ENCODE measurements around the gene ASB1.

The ASB1 gene

DNA sequence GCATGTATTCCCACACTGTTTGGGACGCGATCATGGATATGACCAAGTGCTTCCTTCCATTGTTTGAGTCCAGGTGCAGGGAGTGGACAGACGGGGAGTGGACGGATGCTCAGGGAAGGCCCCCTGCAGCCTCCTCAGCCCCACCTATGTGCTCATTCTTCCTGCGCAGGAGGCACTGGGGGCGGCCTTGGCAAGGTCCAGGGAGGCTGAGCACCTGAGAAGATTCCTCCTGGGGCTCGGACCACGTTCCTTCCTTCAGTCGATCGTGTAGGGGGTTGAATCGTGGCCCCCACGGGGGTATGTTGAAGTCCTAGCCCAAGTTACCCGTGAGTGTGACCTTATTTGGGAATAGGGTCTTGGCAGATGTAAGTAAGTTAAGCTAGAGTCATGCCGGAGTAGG is 60.4 kb downstream of the ASB1 start:
- DNase-seq (ENCODE audit: insufficient read length, low spot score) (no peak), FAIRE-seq (no peak)
- TF ChIP-seq PAX5 (IDR thresholded peaks at IDR 0.05; ENCODE audit: insufficient read depth, low read length, severe bottlenecking) (no peak), TAF1 (IDR thresholded peaks at IDR 0.05; ENCODE audit: low read depth, low read length) (no peak), SPI1 (IDR thresholded peaks at IDR 0.05; ENCODE audit: low read depth, low read length) (no peak), POLR2AphosphoS5 (IDR thresholded peaks at IDR 0.05; ENCODE audit: low read depth, low read length) (no peak), POU2F2 (IDR thresholded peaks at IDR 0.05; ENCODE audit: low read depth, low read length) (no peak), POLR2A (IDR thresholded peaks at IDR 0.05; ENCODE audit: low read depth, low read length) (no peak)

DNA sequence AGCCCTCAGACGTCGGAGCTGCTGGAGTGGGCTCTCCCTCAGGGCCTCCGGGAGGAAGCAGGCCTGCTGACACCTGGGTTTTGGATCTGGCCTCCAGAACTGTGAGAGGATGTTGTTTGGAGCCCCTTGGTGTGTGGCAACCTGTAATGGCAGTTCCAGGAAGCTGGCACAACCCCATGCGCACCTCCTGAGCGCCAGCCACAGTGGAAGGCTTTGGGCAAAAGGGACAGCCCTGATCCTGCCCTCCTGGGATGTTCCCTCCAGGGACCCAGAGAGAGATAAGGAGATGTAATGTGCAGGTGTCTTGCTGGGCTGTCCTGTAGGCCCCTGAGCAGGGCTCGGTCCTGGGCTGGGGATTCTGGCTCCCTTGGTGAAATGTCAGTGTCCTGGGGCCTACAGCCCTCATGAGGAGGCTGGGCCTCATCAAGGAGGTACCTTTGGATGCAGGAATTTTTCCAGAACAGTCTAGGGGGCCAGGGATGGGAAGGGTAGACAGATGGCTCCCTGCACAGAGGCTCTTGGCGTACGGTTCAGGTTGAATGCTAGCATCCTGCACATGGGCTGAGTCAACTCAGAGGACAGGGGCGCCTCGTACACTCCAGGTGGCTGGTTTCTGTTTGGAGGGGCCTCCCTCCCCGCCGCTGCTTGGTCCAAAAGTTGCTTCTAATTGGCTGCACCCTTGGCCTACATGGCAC is 61.1 kb downstream of the ASB1 start:
- TF ChIP-seq PAX5 (IDR thresholded peaks at IDR 0.05; ENCODE audit: insufficient read depth, low read length, severe bottlenecking) (no peak), TAF1 (IDR thresholded peaks at IDR 0.05; ENCODE audit: low read depth, low read length) (no peak)
- FAIRE-seq (no peak), DNase-seq (ENCODE audit: insufficient read length, low spot score) (no peak)

DNA sequence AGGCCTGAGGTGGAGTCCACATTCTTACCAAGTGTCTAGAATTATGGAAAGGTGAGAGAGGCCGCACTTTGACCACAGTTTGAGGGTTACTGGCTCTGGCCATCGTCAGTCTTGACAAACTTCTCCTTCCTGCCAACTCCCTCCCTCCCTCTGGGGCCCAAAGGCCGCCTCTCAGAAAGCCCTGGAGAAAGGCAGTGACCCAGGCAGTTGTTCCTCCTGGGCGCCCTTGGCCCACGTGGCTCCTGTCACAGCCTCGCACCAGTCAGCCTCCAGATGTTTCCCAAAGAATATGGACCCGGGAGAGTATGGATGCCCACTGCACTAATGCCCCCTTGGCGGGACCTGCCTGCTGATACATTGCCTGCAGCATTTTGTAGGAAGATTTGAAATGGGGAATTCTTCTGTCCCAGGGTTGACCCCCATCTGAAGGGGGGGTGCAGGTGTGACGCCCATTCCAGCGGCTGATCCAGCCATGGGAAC is 61.7 kb downstream of the ASB1 start:
- no peak for DNase-seq (ENCODE audit: insufficient read length, low spot score)
- FAIRE-seq: no peak
- TF ChIP-seq SPI1 (IDR thresholded peaks at IDR 0.05; ENCODE audit: low read depth, low read length) (no peak), PAX5 (IDR thresholded peaks at IDR 0.05; ENCODE audit: insufficient read depth, low read length, severe bottlenecking) (no peak), POLR2AphosphoS5 (IDR thresholded peaks at IDR 0.05; ENCODE audit: low read depth, low read length) (no peak), TAF1 (IDR thresholded peaks at IDR 0.05; ENCODE audit: low read depth, low read length) (no peak), POU2F2 (IDR thresholded peaks at IDR 0.05; ENCODE audit: low read depth, low read length) (no peak), POLR2A (IDR thresholded peaks at IDR 0.05; ENCODE audit: low read depth, low read length) (no peak)

DNA sequence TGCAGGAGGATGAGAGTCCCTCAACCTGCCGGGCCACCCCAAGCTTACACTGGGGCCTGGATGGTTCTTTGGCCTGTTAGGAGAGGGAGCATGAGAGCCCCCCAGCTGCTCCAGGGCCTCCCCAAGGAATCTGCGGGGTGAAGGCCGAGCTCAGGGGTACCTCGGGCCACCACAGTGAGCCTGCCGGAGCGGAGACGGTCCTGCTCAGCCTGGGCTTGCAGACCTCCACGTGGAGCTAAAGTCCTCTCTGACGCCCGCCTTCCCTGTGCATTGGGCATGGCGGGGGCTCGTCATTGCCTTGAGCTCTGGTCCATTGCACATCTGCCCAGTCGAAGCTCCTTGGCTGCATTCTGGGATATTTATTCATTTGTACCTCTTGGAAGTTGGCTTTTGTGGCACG is 62.7 kb downstream of the ASB1 start:
- no peak for TF ChIP-seq SPI1 (IDR thresholded peaks at IDR 0.05; ENCODE audit: low read depth, low read length)
- TF ChIP-seq TAF1 (IDR thresholded peaks at IDR 0.05; ENCODE audit: low read depth, low read length): no peak
- no peak for TF ChIP-seq PAX5 (IDR thresholded peaks at IDR 0.05; ENCODE audit: insufficient read depth, low read length, severe bottlenecking)
- no peak for TF ChIP-seq POLR2A (IDR thresholded peaks at IDR 0.05; ENCODE audit: low read depth, low read length)
- no peak for TF ChIP-seq POLR2AphosphoS5 (IDR thresholded peaks at IDR 0.05; ENCODE audit: low read depth, low read length)
- TF ChIP-seq POU2F2 (IDR thresholded peaks at IDR 0.05; ENCODE audit: low read depth, low read length): no peak
- no peak for DNase-seq (ENCODE audit: insufficient read length, low spot score)
- FAIRE-seq: no peak

DNA sequence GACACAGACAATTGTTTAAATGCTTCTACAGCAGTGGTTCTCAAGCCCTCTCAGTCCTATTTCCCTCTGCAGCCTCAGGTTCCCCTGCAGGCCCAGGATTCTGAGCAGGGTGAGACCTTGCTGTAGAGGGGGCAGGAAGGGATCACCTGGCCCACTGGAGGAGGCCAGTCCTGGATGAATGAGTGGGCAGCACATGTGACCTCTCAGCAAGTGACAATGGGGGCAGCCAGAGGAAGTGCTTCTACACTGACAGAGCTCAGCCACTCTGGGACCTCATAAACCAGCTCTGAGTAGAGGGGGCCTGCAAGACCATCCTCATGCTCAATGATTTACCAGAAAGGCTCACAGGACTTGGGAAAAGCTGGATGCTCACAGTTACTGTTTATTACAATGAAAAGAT is 63.2 kb downstream of the ASB1 start:
- DNase-seq (ENCODE audit: insufficient read length, low spot score) (no peak), FAIRE-seq (no peak)
- TF ChIP-seq POLR2AphosphoS5 (IDR thresholded peaks at IDR 0.05; ENCODE audit: low read depth, low read length) (no peak), SPI1 (IDR thresholded peaks at IDR 0.05; ENCODE audit: low read depth, low read length) (no peak), POU2F2 (IDR thresholded peaks at IDR 0.05; ENCODE audit: low read depth, low read length) (no peak), POLR2A (IDR thresholded peaks at IDR 0.05; ENCODE audit: low read depth, low read length) (no peak), TAF1 (IDR thresholded peaks at IDR 0.05; ENCODE audit: low read depth, low read length) (no peak), PAX5 (IDR thresholded peaks at IDR 0.05; ENCODE audit: insufficient read depth, low read length, severe bottlenecking) (no peak)

DNA sequence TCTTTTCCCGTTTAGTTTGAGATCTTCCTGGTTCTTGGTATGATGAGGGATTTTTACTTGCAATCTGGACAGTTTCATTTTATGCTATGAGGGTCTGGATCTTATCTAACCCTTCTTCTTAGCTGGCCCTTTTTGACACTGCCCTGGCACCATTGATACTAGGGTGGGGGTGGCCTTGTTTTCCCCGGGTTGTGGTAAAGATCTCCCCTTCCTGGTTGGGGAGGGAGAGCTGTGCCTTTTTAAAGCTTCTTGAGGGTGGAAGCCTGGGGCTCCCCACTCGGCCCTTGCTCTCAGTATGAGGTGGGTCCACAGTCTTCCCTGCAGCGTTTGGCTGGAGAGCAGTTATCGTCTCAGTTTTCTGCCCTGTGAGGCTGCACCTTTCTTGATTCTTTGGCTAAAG is 66.1 kb downstream of the ASB1 start:
- FAIRE-seq: no peak
- DNase-seq (ENCODE audit: insufficient read length, low spot score): no peak
- TF ChIP-seq POLR2A (IDR thresholded peaks at IDR 0.05; ENCODE audit: low read depth, low read length): no peak
- no peak for TF ChIP-seq POU2F2 (IDR thresholded peaks at IDR 0.05; ENCODE audit: low read depth, low read length)
- no peak for TF ChIP-seq SPI1 (IDR thresholded peaks at IDR 0.05; ENCODE audit: low read depth, low read length)
- no peak for TF ChIP-seq TAF1 (IDR thresholded peaks at IDR 0.05; ENCODE audit: low read depth, low read length)
- no peak for TF ChIP-seq POLR2AphosphoS5 (IDR thresholded peaks at IDR 0.05; ENCODE audit: low read depth, low read length)
- no peak for TF ChIP-seq PAX5 (IDR thresholded peaks at IDR 0.05; ENCODE audit: insufficient read depth, low read length, severe bottlenecking)

DNA sequence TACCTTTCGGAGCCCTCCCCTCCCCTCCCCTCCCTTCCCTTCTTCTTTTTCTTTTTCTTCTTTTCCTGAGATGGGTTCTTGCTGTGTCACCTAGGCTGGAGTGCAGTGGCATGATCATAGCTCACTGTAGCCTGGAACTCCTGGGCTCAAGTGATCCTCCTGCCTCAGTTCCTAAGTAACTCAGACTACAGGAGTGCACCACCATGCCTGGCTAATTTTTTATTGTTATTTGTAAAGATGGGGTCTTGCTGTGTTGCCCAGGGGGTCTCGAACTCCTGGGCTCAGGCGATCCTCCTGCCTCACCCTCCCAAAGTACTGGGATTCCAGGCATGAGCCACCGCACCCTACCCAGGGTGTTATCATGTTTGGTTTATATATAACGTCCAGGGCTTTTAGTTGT is 66.7 kb downstream of the ASB1 start:
- no peak for DNase-seq (ENCODE audit: insufficient read length, low spot score)
- TF ChIP-seq POLR2AphosphoS5 (IDR thresholded peaks at IDR 0.05; ENCODE audit: low read depth, low read length) (no peak), PAX5 (IDR thresholded peaks at IDR 0.05; ENCODE audit: insufficient read depth, low read length, severe bottlenecking) (no peak), POLR2A (IDR thresholded peaks at IDR 0.05; ENCODE audit: low read depth, low read length) (no peak), TAF1 (IDR thresholded peaks at IDR 0.05; ENCODE audit: low read depth, low read length) (no peak), SPI1 (IDR thresholded peaks at IDR 0.05; ENCODE audit: low read depth, low read length) (no peak), POU2F2 (IDR thresholded peaks at IDR 0.05; ENCODE audit: low read depth, low read length) (no peak)
- no peak for FAIRE-seq

DNA sequence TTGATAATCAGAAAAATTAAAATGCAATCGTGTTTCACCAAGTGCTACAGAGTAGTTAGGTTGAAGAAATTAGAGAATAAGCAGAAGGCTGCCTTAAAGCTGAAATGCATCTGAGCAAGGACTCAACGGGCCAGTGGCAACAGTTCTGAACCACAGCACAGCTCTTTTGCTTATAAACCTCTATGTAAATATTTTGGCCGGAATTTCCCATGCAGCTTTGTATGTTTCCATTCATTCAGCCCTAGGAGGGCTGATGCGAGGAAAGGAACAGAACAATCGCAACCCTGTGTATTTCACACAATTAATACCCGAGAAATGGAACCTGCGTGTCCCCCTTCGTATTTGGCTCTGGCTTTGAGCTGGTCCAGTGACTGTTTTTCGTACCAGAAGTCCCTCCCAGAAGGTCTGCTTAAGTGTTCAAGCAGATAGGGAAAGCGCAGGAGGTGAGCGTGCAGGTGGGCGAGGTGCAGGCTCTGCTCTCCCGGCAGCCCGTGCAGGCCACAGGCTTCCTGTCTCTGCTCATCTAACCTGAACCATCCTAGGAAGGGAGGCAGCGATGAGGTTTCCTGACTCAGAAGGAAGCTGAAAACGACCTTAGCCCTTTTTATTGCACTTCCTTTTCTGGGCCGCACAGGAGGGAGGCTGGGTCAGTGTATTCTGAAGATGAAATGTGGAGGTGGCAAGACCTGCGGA is 67.3 kb downstream of the ASB1 start:
- TF ChIP-seq POLR2A (IDR thresholded peaks at IDR 0.05; ENCODE audit: low read depth, low read length): no peak
- no peak for TF ChIP-seq POLR2AphosphoS5 (IDR thresholded peaks at IDR 0.05; ENCODE audit: low read depth, low read length)
- TF ChIP-seq PAX5 (IDR thresholded peaks at IDR 0.05; ENCODE audit: insufficient read depth, low read length, severe bottlenecking): no peak
- no peak for TF ChIP-seq TAF1 (IDR thresholded peaks at IDR 0.05; ENCODE audit: low read depth, low read length)
- TF ChIP-seq POU2F2 (IDR thresholded peaks at IDR 0.05; ENCODE audit: low read depth, low read length): no peak
- peak; percentile 58 for TF ChIP-seq SPI1 (IDR thresholded peaks at IDR 0.05; ENCODE audit: low read depth, low read length)
- FAIRE-seq (peak; percentile 79), DNase-seq (ENCODE audit: insufficient read length, low spot score) (peak; percentile 41)

DNA sequence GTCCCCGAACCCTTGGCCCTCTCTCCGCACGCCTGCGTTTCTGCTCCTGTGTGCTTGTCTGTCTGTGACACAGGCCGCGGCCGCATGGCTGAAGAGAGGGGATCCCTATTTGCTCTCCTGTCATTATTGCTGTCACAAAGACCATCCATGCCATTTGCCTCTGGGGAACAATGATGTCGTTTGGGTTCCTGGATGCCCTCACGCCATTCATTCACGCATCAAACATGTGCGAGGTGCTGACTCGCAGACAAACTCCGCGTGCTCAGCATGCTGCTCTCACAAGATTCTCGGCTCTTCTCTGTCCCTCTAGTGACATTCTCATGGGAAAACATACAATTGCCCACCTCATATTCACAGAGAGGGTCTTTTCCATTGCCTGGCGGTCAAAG is 67.8 kb downstream of the ASB1 start:
- DNase-seq (ENCODE audit: insufficient read length, low spot score): no peak
- no peak for FAIRE-seq
- TF ChIP-seq POLR2A (IDR thresholded peaks at IDR 0.05; ENCODE audit: low read depth, low read length): no peak
- no peak for TF ChIP-seq POU2F2 (IDR thresholded peaks at IDR 0.05; ENCODE audit: low read depth, low read length)
- TF ChIP-seq PAX5 (IDR thresholded peaks at IDR 0.05; ENCODE audit: insufficient read depth, low read length, severe bottlenecking): no peak
- no peak for TF ChIP-seq POLR2AphosphoS5 (IDR thresholded peaks at IDR 0.05; ENCODE audit: low read depth, low read length)
- no peak for TF ChIP-seq TAF1 (IDR thresholded peaks at IDR 0.05; ENCODE audit: low read depth, low read length)
- TF ChIP-seq SPI1 (IDR thresholded peaks at IDR 0.05; ENCODE audit: low read depth, low read length): no peak

Measured in GM12891 (cell line).